DMS79 (cell line): ENCODE data around the gene OLFM4.

Experiments
- DNase-seq: peaks from one replicate; lab custom pipeline; 2025; lab: John Stamatoyannopoulos, UW

The OLFM4 gene

DNA sequence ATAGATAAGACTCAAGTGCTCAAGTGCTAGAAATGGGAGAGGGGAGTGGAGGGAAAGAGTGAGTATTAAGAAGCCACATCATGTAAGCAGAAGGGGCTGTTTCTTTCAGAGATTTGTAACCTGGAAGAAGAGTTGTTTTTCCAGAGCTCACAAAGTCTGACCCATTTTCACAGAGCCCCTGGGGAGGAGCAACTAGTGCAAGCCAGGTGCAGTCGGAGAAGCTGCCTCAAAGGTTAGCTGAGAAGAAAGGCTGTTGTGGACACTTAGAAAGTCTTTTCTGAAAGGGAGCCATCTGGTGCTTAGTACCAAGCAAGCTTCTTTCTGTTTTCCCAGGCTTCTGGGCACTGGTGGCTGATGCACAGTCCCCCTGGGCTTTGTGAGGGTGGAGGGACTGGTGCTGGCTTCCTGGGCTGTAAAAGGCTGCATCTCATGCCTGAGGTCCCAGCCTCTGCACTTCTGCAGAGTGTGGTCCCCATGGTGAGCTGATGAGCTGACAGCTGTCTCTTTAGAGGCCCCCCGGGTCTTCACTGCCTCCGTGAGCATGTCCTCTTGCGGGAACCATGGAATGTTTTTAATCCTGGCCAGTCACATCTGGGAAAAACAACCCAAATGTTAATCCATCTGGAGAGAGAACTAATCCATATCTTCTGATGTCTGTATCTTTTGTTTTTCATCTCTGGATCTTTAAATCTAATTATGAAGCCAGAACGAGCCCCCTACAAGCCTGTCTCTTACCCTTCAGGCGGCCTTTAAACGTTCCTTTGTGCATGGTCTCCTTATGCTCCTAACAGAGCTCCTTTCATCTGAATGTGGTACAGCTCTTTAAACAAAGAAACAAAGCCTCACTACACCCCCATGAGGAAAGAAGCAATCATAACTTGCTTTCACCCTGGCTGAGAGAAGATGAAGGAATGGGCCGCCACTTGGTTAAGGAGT lies 40.2 kb downstream of the OLFM4 start:
- no peak for DNase-seq

- DNase-seq, result no peak
These were observed 41.2 kb downstream of the OLFM4 start for GRCh38 chr13:53069800-53070199.

DNA sequence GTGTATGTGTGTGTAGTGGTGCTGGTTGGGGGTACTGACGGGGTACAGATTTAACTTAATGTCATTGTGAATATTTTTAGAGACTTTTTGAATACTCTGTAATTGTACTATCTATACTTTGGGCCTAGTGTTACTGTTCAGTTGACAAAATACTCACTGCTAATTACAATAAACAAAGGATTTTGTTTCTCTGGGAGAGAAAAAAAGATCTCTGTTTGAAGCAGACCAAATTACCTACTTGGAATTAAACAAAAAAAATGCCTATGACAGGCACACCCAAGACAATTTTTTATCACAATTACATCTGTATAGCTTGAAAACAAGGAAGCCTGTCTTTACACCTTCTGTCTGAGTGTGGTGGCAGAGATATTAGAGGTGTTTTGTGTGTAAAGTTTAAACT lies 45.1 kb downstream of the OLFM4 start:
- DNase-seq, result no peak

- DNase-seq, result no peak
These were observed 45.5 kb downstream of the OLFM4 start for GRCh38 chr13:53074114-53074513.

DNA sequence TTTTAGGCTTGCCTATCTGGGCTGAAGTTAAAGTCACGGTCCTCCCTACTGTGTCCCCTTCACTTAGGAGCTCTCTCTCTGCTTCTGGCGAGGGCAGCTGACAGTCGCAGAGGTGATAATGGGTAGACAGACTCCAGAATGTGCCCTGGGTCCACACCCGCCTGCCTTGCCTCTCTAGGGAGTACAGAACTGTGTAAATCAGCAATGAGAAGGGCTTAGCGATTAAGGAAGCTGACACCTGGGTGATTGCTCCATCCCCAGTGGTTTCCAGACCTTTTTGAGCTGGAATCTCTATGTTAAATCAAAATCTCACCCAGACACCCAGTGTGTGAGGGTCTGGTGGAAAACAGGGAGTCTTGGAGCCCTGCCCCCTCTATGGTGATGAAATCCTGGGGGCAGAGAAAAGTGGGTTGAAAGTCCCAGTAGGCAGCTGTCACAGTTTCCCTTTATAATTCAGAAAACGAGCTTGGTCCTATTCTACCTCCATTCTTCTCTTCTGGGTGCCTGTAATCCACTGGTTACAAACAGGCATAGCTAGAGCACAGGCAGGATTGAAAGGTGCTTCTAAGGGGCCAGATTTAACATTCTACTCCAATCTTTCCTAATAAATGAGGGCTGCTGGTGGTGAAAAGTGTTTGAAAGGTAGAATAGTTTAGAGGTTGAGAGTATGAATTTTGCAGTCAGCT lies 46.9 kb downstream of the OLFM4 start:
- DNase-seq, result no peak

DNA sequence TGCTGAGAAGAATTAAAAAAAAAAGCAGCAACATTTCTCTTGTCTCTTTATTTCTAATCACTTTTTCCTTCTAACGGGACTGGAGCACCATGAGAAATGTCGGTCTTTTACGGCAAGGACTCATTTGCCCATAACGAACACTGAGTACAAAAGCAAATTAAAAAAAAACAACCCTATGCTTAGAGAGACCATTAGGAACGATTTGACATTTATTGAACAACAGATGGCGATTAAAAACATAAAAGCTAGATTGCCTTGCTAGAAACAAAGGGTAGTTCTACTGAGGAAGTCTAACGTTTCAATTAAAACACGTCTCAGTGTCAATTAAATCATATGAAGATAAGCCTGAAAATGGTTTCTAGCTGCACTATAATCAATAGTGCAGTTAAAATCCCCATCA lies 51.1 kb downstream of the OLFM4 start:
- no peak for DNase-seq

GRCh38 chr13:53088871-53089270 lies 60.3 kb downstream of the OLFM4 start:
- no peak for DNase-seq

GRCh38 chr13:53089951-53090350 lies 61.3 kb downstream of the OLFM4 start:
- DNase-seq, result no peak

DNA sequence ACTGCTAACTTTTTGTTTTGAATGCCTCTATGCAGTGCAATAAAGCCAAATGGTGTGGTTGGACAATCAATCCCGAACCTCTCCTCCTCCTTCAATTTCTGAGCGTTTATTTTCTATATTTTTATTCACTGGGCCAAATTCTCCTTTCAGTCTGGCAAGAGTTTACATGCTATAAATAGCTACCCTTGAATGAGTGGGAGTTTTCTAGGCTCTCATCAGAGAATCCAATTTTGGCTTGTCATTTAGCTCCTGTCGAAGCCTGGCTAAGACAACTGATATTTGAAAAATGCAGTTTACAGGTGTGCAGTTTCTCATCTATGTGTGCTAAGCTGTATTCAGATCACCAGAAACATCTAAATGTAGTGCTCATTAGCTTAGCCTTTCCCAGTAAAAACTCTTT lies 61.8 kb downstream of the OLFM4 start:
- DNase-seq, result no peak

DNA sequence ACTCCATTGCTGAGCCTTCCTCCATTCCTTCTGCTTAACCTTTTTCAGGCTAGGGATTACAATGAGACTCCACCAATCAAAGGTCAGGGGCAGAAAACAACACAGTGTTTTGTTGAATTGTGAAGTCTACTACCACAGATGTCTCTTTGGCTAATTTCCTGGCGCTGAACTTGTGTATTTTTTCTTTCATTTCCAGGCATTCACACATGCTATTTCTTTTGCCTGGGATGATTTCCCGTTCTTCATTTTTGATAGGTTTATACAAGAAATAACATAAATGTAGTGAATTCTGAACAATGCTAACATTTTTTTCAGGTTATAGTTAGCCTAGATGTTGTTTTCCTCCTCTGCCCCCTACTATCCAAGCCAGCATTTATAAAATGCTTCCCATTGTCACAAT lies 64.3 kb downstream of the OLFM4 start:
- DNase-seq, result no peak

DNA sequence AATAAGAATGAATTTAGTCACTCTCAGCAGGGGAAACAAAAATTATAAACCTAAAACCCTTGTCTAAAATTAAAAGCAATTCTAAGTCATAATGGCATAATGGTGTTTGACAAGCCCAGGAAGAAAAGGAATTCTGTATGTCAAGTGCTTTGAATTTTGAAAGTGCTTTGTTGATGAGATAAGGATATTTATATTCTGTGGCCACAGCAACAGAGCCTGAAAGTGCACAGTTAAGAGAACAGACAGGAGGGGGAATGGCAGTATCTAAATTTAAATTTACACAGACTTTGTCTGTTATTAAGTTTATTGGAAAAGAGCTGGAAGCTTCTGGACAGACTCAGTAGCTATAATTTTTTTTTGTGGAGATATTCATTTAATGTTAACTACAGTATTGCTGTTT lies 69.8 kb downstream of the OLFM4 start:
- no peak for DNase-seq

DNA sequence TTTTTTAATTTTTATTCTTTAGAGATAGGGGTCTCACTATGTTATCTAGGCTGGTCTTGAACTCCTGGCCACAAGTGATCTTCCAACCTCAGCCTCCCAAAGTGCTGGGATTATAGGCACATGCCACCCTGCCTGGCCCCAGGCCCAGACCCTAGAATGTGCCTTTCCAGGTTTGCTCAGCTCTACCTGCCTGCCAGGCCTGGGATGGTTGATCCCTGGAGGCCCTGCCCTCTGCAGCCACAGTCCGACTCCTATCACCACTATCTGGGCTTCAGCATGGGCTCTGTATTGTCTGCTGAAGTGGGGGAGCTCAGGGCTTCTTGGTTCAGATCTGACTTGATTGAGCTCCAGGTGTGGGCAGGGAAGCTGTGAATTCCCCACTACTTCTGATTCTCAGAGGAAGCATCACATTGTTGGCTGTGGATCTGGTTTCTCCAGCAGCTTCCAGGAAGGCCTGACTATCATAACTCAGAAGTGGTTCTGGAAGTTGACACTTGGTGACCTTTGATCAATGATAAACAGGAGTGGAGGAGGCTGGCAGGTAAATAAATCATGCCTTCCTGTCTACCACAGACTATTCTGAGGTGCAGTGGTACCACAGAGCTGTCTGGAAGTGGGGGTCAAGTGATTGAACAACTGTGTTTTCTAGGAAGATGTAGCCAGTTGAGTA lies 71.9 kb downstream of the OLFM4 start:
- DNase-seq, result no peak
